ENCODE results near the gene TPST1.

DNA sequence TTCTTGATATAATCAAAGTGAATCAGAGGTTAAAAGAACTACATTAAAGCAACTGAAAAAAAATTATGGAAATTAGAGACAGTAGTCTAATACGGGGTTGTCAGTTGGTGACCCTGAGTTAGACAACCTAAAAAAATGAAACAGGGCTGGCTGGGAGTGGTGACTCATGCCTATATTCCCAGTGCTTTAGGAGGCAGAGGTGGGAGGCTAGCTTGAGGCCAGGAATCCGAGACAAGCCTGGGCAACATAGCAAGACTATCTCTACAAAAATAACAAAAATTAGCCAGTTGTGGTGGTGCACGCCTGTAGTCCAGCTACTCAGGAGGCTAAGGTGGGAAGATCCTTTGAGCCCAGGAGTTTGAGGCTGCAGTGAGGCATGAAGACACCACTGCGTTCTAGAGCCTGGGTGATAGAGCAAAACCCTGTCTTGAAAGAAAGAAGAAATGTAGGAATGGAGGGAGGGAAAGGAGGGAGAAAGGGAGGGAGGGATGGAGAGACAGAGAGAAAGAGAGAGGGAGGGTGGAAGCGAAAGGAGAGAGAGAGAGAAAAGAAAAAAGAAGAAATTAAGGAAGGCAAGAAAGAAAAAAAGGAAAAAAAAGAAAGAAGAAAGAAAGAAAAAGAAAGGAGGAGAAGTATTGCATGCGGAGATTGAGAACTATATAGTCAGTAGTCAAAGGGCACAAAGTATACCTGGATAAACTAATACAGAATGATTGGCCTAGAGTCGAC is 166.1 kb downstream of the TPST1 start:
- TF ChIP-seq, protein P1, sequence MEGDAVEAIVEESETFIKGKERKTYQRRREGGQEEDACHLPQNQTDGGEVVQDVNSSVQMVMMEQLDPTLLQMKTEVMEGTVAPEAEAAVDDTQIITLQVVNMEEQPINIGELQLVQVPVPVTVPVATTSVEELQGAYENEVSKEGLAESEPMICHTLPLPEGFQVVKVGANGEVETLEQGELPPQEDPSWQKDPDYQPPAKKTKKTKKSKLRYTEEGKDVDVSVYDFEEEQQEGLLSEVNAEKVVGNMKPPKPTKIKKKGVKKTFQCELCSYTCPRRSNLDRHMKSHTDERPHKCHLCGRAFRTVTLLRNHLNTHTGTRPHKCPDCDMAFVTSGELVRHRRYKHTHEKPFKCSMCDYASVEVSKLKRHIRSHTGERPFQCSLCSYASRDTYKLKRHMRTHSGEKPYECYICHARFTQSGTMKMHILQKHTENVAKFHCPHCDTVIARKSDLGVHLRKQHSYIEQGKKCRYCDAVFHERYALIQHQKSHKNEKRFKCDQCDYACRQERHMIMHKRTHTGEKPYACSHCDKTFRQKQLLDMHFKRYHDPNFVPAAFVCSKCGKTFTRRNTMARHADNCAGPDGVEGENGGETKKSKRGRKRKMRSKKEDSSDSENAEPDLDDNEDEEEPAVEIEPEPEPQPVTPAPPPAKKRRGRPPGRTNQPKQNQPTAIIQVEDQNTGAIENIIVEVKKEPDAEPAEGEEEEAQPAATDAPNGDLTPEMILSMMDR (optimal IDR thresholded peaks at IDR 0.05 in 1 of 3, IDR thresholded peaks at IDR 0.05 in 1 of 3, conservative IDR thresholded peaks at IDR 0.05 in 1 of 3; ENCODE audit: extremely low read depth in 1 of 3, insufficient read depth in 2 of 3, low read length in 3 of 3), result no peak
- no peak for TF ChIP-seq EZH2 (IDR thresholded peaks at IDR 0.05; ENCODE audit: low read length)

All from keratinocyte (primary cell).